ENCODE data around the gene S100A16.

Gene S100A16

GRCh38 chr1:153612755-153613331, at the start of gene S100A16:
Gene S100A16, minus strand, starts transcription at chr1:153613137. Its CDS starts 4,986 bp downstream, at chr1:153608151.
- intact Hi-C loops (cut with DNase I) = no loop called here
- DNase-seq = peak in 20 of 42 donors; percentile 16 to 75 (median 48)

GRCh38 chr1:153662269-153662668, 49.3 kb upstream of the S100A16 start:
- intact Hi-C loops (cut with DNase I) = no loop called here
- no peak for DNase-seq

- peak in 1 of 42 donors; percentile 9 for DNase-seq
- intact Hi-C loops (cut with DNase I) = no loop called here
Measured at GRCh38 chr1:153661111-153661708, 48.3 kb upstream of the S100A16 start.

GRCh38 chr1:153659656-153660055, 46.7 kb upstream of the S100A16 start:
- DNase-seq = peak in 1 of 42 donors; percentile 29
- intact Hi-C loops (cut with DNase I) = no loop called here

GRCh38 chr1:153659175-153659534, 46.2 kb upstream of the S100A16 start:
- no peak for DNase-seq
- intact Hi-C loops (cut with DNase I) = no loop called here

- intact Hi-C loops (cut with DNase I) = no loop called here
- peak; percentile 86 to 98 (median 93) for DNase-seq
Measured at GRCh38 chr1:153658400-153659174, 45.6 kb upstream of the S100A16 start, which contains the start of gene SNAPIN. Gene SNAPIN, plus strand, starts transcription at chr1:153658703. Its CDS starts 41 bp downstream, at chr1:153658744.

GRCh38 chr1:153655333-153655732, 42.4 kb upstream of the S100A16 start:
- intact Hi-C loops (cut with DNase I) = no loop called here
- no peak for DNase-seq

- intact Hi-C loops (cut with DNase I) = no loop called here
Measured at GRCh38 chr1:153652805-153653500, 40.0 kb upstream of the S100A16 start.

GRCh38 chr1:153651771-153652170, 38.8 kb upstream of the S100A16 start:
- DNase-seq = no peak
- intact Hi-C loops (cut with DNase I) = no loop called here

More at GRCh38 chr1:153652805-153653500, 40.0 kb upstream of the S100A16 start:
- no peak for DNase-seq

GRCh38 chr1:153649863-153650235, 36.9 kb upstream of the S100A16 start:
- DNase-seq = peak; percentile 55 to 92 (median 80)
- intact Hi-C loops (cut with DNase I) = no loop called here

- intact Hi-C loops (cut with DNase I) = no loop called here
Measured at GRCh38 chr1:153649137-153649862, 36.4 kb upstream of the S100A16 start.

GRCh38 chr1:153648000-153648643, 35.2 kb upstream of the S100A16 start:
- intact Hi-C loops (cut with DNase I) = no loop called here
- peak in 1 of 42 donors; percentile 15 for DNase-seq

More at GRCh38 chr1:153649137-153649862, 36.4 kb upstream of the S100A16 start:
- peak in 1 of 42 donors; percentile 36 for DNase-seq

- intact Hi-C loops (cut with DNase I) = no loop called here
- peak in 1 of 42 donors; percentile 39 for DNase-seq
Measured at GRCh38 chr1:153647346-153647714, 34.4 kb upstream of the S100A16 start.

- intact Hi-C loops (cut with DNase I) = no loop called here
- DNase-seq = peak in 1 of 42 donors; percentile 37
Measured at GRCh38 chr1:153646672-153647345, 33.9 kb upstream of the S100A16 start.

GRCh38 chr1:153643816-153644215, 30.9 kb upstream of the S100A16 start:
- no peak for DNase-seq
- intact Hi-C loops (cut with DNase I) = no loop called here

- intact Hi-C loops (cut with DNase I) = no loop called here
- DNase-seq = peak in 1 of 42 donors; percentile 31
Measured at GRCh38 chr1:153643100-153643499, 30.2 kb upstream of the S100A16 start.

- peak in 2 of 42 donors; percentile 17 to 18 for DNase-seq
- intact Hi-C loops (cut with DNase I) = no loop called here
Measured at GRCh38 chr1:153642161-153642560, 29.2 kb upstream of the S100A16 start.

- intact Hi-C loops (cut with DNase I) = no loop called here
- no peak for DNase-seq
Measured at GRCh38 chr1:153640861-153641260, 27.9 kb upstream of the S100A16 start.
